ENCODE measurements around the gene ENTPD6.

The ENTPD6 gene

GRCh38 chr20:25275813-25276532 lies 80.5 kb downstream of the ENTPD6 start:
- DNase-seq (ENCODE audit: low spot score) = no peak

Small RNA genes within 50 kb of the gene (small RNA-seq; reads per million reads assigned to genes)
- gene AL035252.4 (0 reads per million in 2 experiments), gene AL121772.2 (0 to 0.03 reads per million in 2 experiments), gene RF00019 (0 reads per million in 2 experiments)
